ENCODE measurements around the gene APOL6. TPM values are rescaled to one million over a fixed set of nuclear protein-coding genes. Genes with fewer than 3 reads are reported as not detected.

APOL6 gene
- total RNA-seq, 1 experiment from 2014 or later, result 7.2 TPM

- intact Hi-C loops (cut with micrococcal nuclease), result no loop called here
- no peaks in the 10 kb centered on the region for H3K36me3 Mint-ChIP-seq (ENCODE audit: insufficient read depth, unreplicated experiment)
- no peaks in the 10 kb centered on the region for H3K9me3 Mint-ChIP-seq (ENCODE audit: unreplicated experiment)
- peaks cover 11% of the 10 kb centered on the region for H3K4me1 Mint-ChIP-seq (ENCODE audit: insufficient read depth, unreplicated experiment)
- no peak for TF ChIP-seq CTCF (IDR thresholded peaks at IDR 0.05; ENCODE audit: unreplicated experiment)
- BruUV-seq (replicated peaks), result no TSS peak
- no peak for DNase-seq (ENCODE audit: unreplicated experiment)
- H3K4me3 Mint-ChIP-seq (ENCODE audit: unreplicated experiment), result no peak within 1 kb of the TSS
- peaks cover 3% of the 10 kb centered on the region for H3K27me3 Mint-ChIP-seq (ENCODE audit: insufficient read depth, unreplicated experiment)
- ChIA-PET CTCF (interaction anchor here (0.7 to 1.5 kb wide), 5 partner anchors 20 to 433 kb away, joined by 3 to 5 read pairs (median 4); no protein-coding TSS in a partner anchor), POLR2A (interaction anchor here (0.7 to 0.9 kb wide), 2 partner anchors 10 to 847 kb away, joined by 3 read pairs; no protein-coding TSS in a partner anchor)
- H3K27ac Mint-ChIP-seq (ENCODE audit: low read depth, unreplicated experiment), result no peak within 1 kb of the TSS
Observed at GRCh38 chr22:35617137-35617755, 31.0 kb upstream of the APOL6 start, which contains the start of gene MB. MB (minus strand) TSS chr22:35617329; CDS start chr22:35617257, 72 bp downstream.

GRCh38 chr22:35618427-35619223 is 29.6 kb upstream of the APOL6 start:
- H3K27ac Mint-ChIP-seq (ENCODE audit: low read depth, unreplicated experiment), result no peak overlapping the region
- BruUV-seq (replicated peaks), result no TSS peak
- no peaks in the 10 kb centered on the region for H3K36me3 Mint-ChIP-seq (ENCODE audit: insufficient read depth, unreplicated experiment)
- H3K4me3 Mint-ChIP-seq (ENCODE audit: unreplicated experiment), result no peak overlapping the region
- no peaks in the 10 kb centered on the region for H3K9me3 Mint-ChIP-seq (ENCODE audit: unreplicated experiment)
- no peak for TF ChIP-seq CTCF (IDR thresholded peaks at IDR 0.05; ENCODE audit: unreplicated experiment)
- POLR2A ChIA-PET, result no interaction called here
- no peaks in the 10 kb centered on the region for H3K27me3 Mint-ChIP-seq (ENCODE audit: insufficient read depth, unreplicated experiment)
- CTCF ChIA-PET, result interaction anchor here (0.6 to 2.6 kb wide), 2 partner anchors 42 to 190 kb away, joined by 3 to 7 read pairs; no protein-coding TSS in a partner anchor
- intact Hi-C loops (cut with micrococcal nuclease), result no loop called here
- H3K4me1 Mint-ChIP-seq (ENCODE audit: insufficient read depth, unreplicated experiment), result peaks cover 21% of the 10 kb centered on the region
- no peak for DNase-seq (ENCODE audit: unreplicated experiment)

GRCh38 chr22:35619336-35620094 is 28.7 kb upstream of the APOL6 start:
- Mint-ChIP-seq H3K36me3 (ENCODE audit: insufficient read depth, unreplicated experiment) (no peaks in the 10 kb centered on the region), H3K4me3 (ENCODE audit: unreplicated experiment) (no peak overlapping the region)

More at GRCh38 chr22:35619336-35620094, 28.7 kb upstream of the APOL6 start:
- POLR2A ChIA-PET, result no interaction called here
- no peaks in the 10 kb centered on the region for H3K9me3 Mint-ChIP-seq (ENCODE audit: unreplicated experiment)
- no peak overlapping the region for H3K27ac Mint-ChIP-seq (ENCODE audit: low read depth, unreplicated experiment)
- H3K4me1 Mint-ChIP-seq (ENCODE audit: insufficient read depth, unreplicated experiment), result peaks cover 21% of the 10 kb centered on the region
- CTCF ChIA-PET, result interaction anchor here (0.8 to 2.6 kb wide), 6 partner anchors 30 to 303 kb away, joined by 3 to 7 read pairs (median 4); no protein-coding TSS in a partner anchor
- no TSS peak for BruUV-seq (replicated peaks)
- TF ChIP-seq CTCF (IDR thresholded peaks at IDR 0.05; ENCODE audit: unreplicated experiment), result no peak
- intact Hi-C loops (cut with micrococcal nuclease), result loop anchor here (10.0 kb wide), 1 partner anchor 125 kb away; no protein-coding TSS in a partner anchor
- no peak for DNase-seq (ENCODE audit: unreplicated experiment)
- H3K27me3 Mint-ChIP-seq (ENCODE audit: insufficient read depth, unreplicated experiment), result no peaks in the 10 kb centered on the region

All from MCF 10A (cell line).